HCT116 (cell line): ENCODE measurements around the gene FRMD4B. TPM values are rescaled to one million over a fixed set of nuclear protein-coding genes. Genes with fewer than 3 reads are reported as not detected.

Experiments used
- ATAC-seq: fragments of 200-7000 bp; cut with Tn5 transposase; 2 replicates; pipeline ENCODE4 v1.9.1; 2020; ENCODE audit warnings: mild to moderate bottlenecking, moderate library complexity
- BruUV-seq: library from RNA; stranded (reverse); fragments of 400-500 nt; replicated peaks from 2 replicates; lab custom pipeline; 2021; lab: Mats Ljungman, UMichigan
- CTCF ChIA-PET: fragments of 300-600 bp; sonication (Branson Sonifier 250); formaldehyde crosslinking; loops from one replicate; lab custom pipeline; 2021; ENCODE audit warnings: antibody characterized with exemption; lab: Charles Lee
- POLR2A ChIA-PET: fragments of 300-600, 350-600 bp; sonication (Branson Sonifier 250); formaldehyde crosslinking; loops from one replicate; lab custom pipeline; 2021; ENCODE audit warnings: antibody characterized with exemption; lab: Charles Lee
- RAD21 ChIA-PET, 2 experiments: fragments of 300-600 bp; sonication (Branson Sonifier 250); formaldehyde crosslinking; loops; one replicate each; lab custom pipeline; 2023; ENCODE audit warnings: low total read pairs in 2 of 2; ENCODE audit not compliant: uncharacterized antibody in 2 of 2, unreplicated experiment in 2 of 2, low non-redundant PET in 1 of 2; lab: Charles Lee
- DNase-seq: peaks from one replicate; pipeline ENCODE4 v3.0.0-alpha.2; 2010; ENCODE audit warnings: low read depth, low spot score
- H2AFZ ChIP-seq: fragments of 200-600 bp; shearing (Covaris generic), sonication (generic); 2 replicates; pipeline ENCODE4 v1.6.1; 2017; ENCODE audit warnings: low read depth, mixed run types, mixed read lengths, antibody characterized with exemption, low read length; ENCODE audit not compliant: poor library complexity, severe bottlenecking
- H3K27ac ChIP-seq: 2 replicates; pipeline ENCODE4 v1.5.1; 2012; ENCODE audit warnings: low read depth, low read length
- H3K27me3 ChIP-seq: fragments of 200-600 bp; sonication (generic); 2 replicates; pipeline ENCODE4 v1.6.1; 2016; ENCODE audit warnings: mixed run types, low read length, mixed read lengths; ENCODE audit not compliant: insufficient read depth
- H3K36me3 ChIP-seq, 2 experiments: fragments of 200-500 bp in 1 of 2; fragments of 200-600 bp in 1 of 2; sonication (Bioruptor generic) in 1 of 2; sonication (generic) in 1 of 2; 2 replicates each; pipeline versions ENCODE4 v1.5.1 to v1.6.1; 2014 to 2016; ENCODE audit warnings: low read length in 2 of 2, inconsistent platforms in 1 of 2, mixed read lengths in 1 of 2, mixed run types in 1 of 2; ENCODE audit not compliant: insufficient read depth in 2 of 2, control insufficient read depth in 1 of 2
- H3K4me1 ChIP-seq, 2 experiments: fragments of 200-600 bp in 1 of 2; sonication (generic) in 1 of 2; 2 replicates each; pipeline versions ENCODE4 v1.5.1 to v1.6.1; 2012 to 2017; ENCODE audit warnings: low read length in 2 of 2, inconsistent platforms in 1 of 2, mild to moderate bottlenecking in 1 of 2, mixed read lengths in 1 of 2, mixed run types in 1 of 2, moderate library complexity in 1 of 2; ENCODE audit not compliant: insufficient read depth in 2 of 2, control insufficient read depth in 1 of 2
- H3K4me2 ChIP-seq: fragments of 200-600 bp; sonication (generic); 2 replicates; pipeline ENCODE4 v1.6.1; 2017; ENCODE audit warnings: mixed run types, low read length, mixed read lengths
- H3K4me3 ChIP-seq, 2 experiments: fragments of 200-600 bp in 1 of 2; sonication (generic) in 1 of 2; replicated peaks in 1 of 2; 2 replicates each; pipeline ENCODE4 v1.5.1; 2011 to 2016; ENCODE audit warnings: low read length in 2 of 2, control low read depth in 1 of 2, low read depth in 1 of 2, mild to moderate bottlenecking in 1 of 2, mixed read lengths in 1 of 2, mixed run types in 1 of 2
- H3K79me2 ChIP-seq: fragments of 200-600 bp; sonication (generic); 2 replicates; pipeline ENCODE4 v1.6.1; 2017; ENCODE audit warnings: mild to moderate bottlenecking, mixed run types, low read length, moderate library complexity, mixed read lengths; ENCODE audit not compliant: insufficient read depth
- H3K9ac ChIP-seq: fragments of 200-600 bp; sonication (generic); 2 replicates; pipeline ENCODE4 v1.6.1; 2016; ENCODE audit warnings: low read length, mixed read lengths
- H3K9me2 ChIP-seq: fragments of 200-600 bp; sonication (generic), shearing (Covaris generic); 2 replicates; pipeline ENCODE4 v1.6.1; 2017; ENCODE audit warnings: mixed run types, mild to moderate bottlenecking, moderate library complexity; ENCODE audit not compliant: insufficient read depth
- H3K9me3 ChIP-seq, 2 experiments: fragments of 200-500 bp in 1 of 2; fragments of 200-600 bp in 1 of 2; sonication (Bioruptor generic) in 1 of 2; sonication (generic) in 1 of 2; 2 replicates each; pipeline ENCODE4 v1.6.1; 2014 to 2017; ENCODE audit warnings: low read length in 2 of 2, mixed read lengths in 2 of 2, inconsistent platforms in 1 of 2, low read depth in 1 of 2, mild to moderate bottlenecking in 1 of 2, mixed run types in 1 of 2, moderate library complexity in 1 of 2; ENCODE audit not compliant: control insufficient read depth in 1 of 2, insufficient read depth in 1 of 2
- H4K20me1 ChIP-seq: fragments of 200-600 bp; sonication (generic), shearing (Covaris generic); 2 replicates; pipeline ENCODE4 v1.6.1; 2017; ENCODE audit warnings: mixed run types, mild to moderate bottlenecking, moderate library complexity; ENCODE audit not compliant: insufficient read depth
- CBX3 ChIP-seq: IDR thresholded peaks from 2 replicates; pipeline ENCODE4 v1.6.1; 2012; ENCODE audit warnings: low read depth
- CEBPB ChIP-seq: IDR thresholded peaks from 2 replicates; pipeline ENCODE4 v1.6.1; 2012; ENCODE audit warnings: low read depth
- ELF1 ChIP-seq: IDR thresholded peaks from 2 replicates; pipeline ENCODE4 v1.6.1; 2012; ENCODE audit warnings: low read depth, borderline replicate concordance
- FOSL1 ChIP-seq: IDR thresholded peaks from 2 replicates; pipeline ENCODE4 v1.6.1; 2012; ENCODE audit warnings: low read depth
- POLR2AphosphoS5 ChIP-seq: IDR thresholded peaks from 2 replicates; pipeline ENCODE4 v1.6.1; 2011; ENCODE audit warnings: mild to moderate bottlenecking, low read depth, low read length, moderate library complexity
- REST ChIP-seq: IDR thresholded peaks from 2 replicates; pipeline ENCODE4 v1.6.1; 2012; ENCODE audit warnings: low read depth
- SRF ChIP-seq: IDR thresholded peaks from 2 replicates; pipeline ENCODE4 v1.6.1; 2012; ENCODE audit warnings: low read depth
- intact Hi-C: fragments of 100-400 bp; cut with micrococcal nuclease; formaldehyde crosslinking; loops from 2 replicates; pipeline ENCODE4 v1.10.0; 2022
- total RNA-seq: library from RNA; stranded (reverse); gene quantifications from one replicate; pipeline ENCODE4 v1.2.1, GENCODE V29; 2021; ENCODE audit not compliant: unreplicated experiment

FRMD4B gene
- total RNA-seq, 1 experiment from 2014 or later: 2.0 TPM

- no peaks in the 10 kb centered on the region for H3K4me1 ChIP-seq
- no peak overlapping the region for H3K9ac ChIP-seq
- no peak for ATAC-seq
- H3K9me2 ChIP-seq: no peaks in the 10 kb centered on the region; the same call in 1 of the 2 replicates
- RAD21 ChIA-PET: no interaction called here
- no peaks in the 10 kb centered on the region for H3K79me2 ChIP-seq
- no peak overlapping the region for H3K4me2 ChIP-seq
- no peaks in the 10 kb centered on the region for H3K9me3 ChIP-seq
- H3K27me3 ChIP-seq: peaks cover 17% of the 10 kb centered on the region; the same call in 1 of the 2 replicates
- no peaks in the 10 kb centered on the region for H4K20me1 ChIP-seq
- BruUV-seq: no TSS peak
- H3K27ac ChIP-seq: no peak overlapping the region
- no peak for TF ChIP-seq CEBPB
- no peak for TF ChIP-seq POLR2AphosphoS5
- no peak for TF ChIP-seq REST
- TF ChIP-seq FOSL1: no peak
- TF ChIP-seq SRF: no peak
- TF ChIP-seq, all 23 proteins: peak for 0
- no peak overlapping the region for H3K4me3 ChIP-seq
- no peaks in the 10 kb centered on the region for H3K36me3 ChIP-seq
- CTCF ChIA-PET: no interaction called here
- no peak for DNase-seq
- no peak overlapping the region for H2AFZ ChIP-seq
- intact Hi-C loops: no loop called here
- POLR2A ChIA-PET: no interaction called here
These were observed 6.2 kb downstream of the FRMD4B start for GRCh38 chr3:69379661-69380060.

GRCh38 chr3:69378112-69378802, 7.6 kb downstream of the FRMD4B start:
- H3K27me3 ChIP-seq: peaks cover 17% of the 10 kb centered on the region; the same call in 1 of the 2 replicates
- ATAC-seq: no peak
- no peaks in the 10 kb centered on the region for H3K9me3 ChIP-seq
- no peaks in the 10 kb centered on the region for H3K79me2 ChIP-seq
- BruUV-seq: no TSS peak
- H3K4me3 ChIP-seq: no peak overlapping the region
- no peak overlapping the region for H3K4me2 ChIP-seq
- H3K9ac ChIP-seq: no peak overlapping the region
- POLR2A ChIA-PET: no interaction called here
- no peak overlapping the region for H3K27ac ChIP-seq
- H2AFZ ChIP-seq: no peak overlapping the region
- RAD21 ChIA-PET: no interaction called here
- H3K9me2 ChIP-seq: no peaks in the 10 kb centered on the region; the same call in 1 of the 2 replicates
- H4K20me1 ChIP-seq: no peaks in the 10 kb centered on the region
- TF ChIP-seq CBX3 (no peak), CEBPB (no peak), FOSL1 (no peak), ELF1 (no peak)
- CTCF ChIA-PET: no interaction called here
- intact Hi-C loops: no loop called here
- no peaks in the 10 kb centered on the region for H3K4me1 ChIP-seq
- no peak for DNase-seq
- no peaks in the 10 kb centered on the region for H3K36me3 ChIP-seq
